Smooth muscle cell (in vitro differentiated cells): Measurements from ENCODE around the gene PCDHGB3. TPM values are rescaled to one million over a fixed set of nuclear protein-coding genes. Genes with fewer than 3 reads are reported as not detected.

ENCODE experiments used
- DNase-seq: peaks from one replicate; lab custom pipeline; 2025; ENCODE audit not compliant: unreplicated experiment; lab: John Stamatoyannopoulos, UW
- H2AFZ ChIP-seq: fragments of 200-600 bp; sonication (generic); 2 replicates; pipeline ENCODE4 v1.6.0; 2016; ENCODE audit warnings: antibody characterized with exemption, low read depth, mild to moderate bottlenecking
- H3F3A ChIP-seq: fragments of 200-600 bp; sonication (generic); 2 replicates; pipeline ENCODE4 v1.6.0; 2017; ENCODE audit warnings: antibody characterized with exemption, low read depth
- H3K27ac ChIP-seq: fragments of 200-600 bp; sonication (generic); 2 replicates; pipeline ENCODE4 v1.5.1; 2016; ENCODE audit warnings: low read depth, mild to moderate bottlenecking
- H3K27me3 ChIP-seq: fragments of 200-600 bp; sonication (generic); 2 replicates; pipeline ENCODE4 v1.6.1; 2016; ENCODE audit warnings: low read depth, mild to moderate bottlenecking
- H3K36me3 ChIP-seq: fragments of 200-600 bp; sonication (generic); 2 replicates; pipeline ENCODE4 v1.5.1; 2016; ENCODE audit warnings: low read depth
- H3K4me1 ChIP-seq: fragments of 200-600 bp; sonication (generic); 2 replicates; pipeline ENCODE4 v1.5.1; 2016; ENCODE audit warnings: low read depth
- H3K4me2 ChIP-seq: fragments of 200-600 bp; sonication (generic); 2 replicates; pipeline ENCODE4 v1.6.0; 2016; ENCODE audit warnings: mild to moderate bottlenecking
- H3K4me3 ChIP-seq: fragments of 200-600 bp; sonication (generic); 2 replicates; pipeline ENCODE4 v1.5.1; 2016; ENCODE audit warnings: mild to moderate bottlenecking
- H3K79me2 ChIP-seq: fragments of 200-600 bp; sonication (generic); 2 replicates; pipeline ENCODE4 v1.6.0; 2016; ENCODE audit warnings: low read depth, mild to moderate bottlenecking
- H3K9ac ChIP-seq: fragments of 200-600 bp; sonication (generic); 2 replicates; pipeline ENCODE4 v1.6.0; 2016; ENCODE audit warnings: low read depth
- H3K9me3 ChIP-seq: fragments of 200-600 bp; sonication (generic); replicated peaks from 2 replicates; pipeline ENCODE4 v1.5.1; 2016; ENCODE audit warnings: low read depth
- H4K20me1 ChIP-seq: fragments of 200-600 bp; sonication (generic); 2 replicates; pipeline ENCODE4 v1.6.0; 2016; ENCODE audit warnings: low read depth
- WGBS: methylation state at CpG from one replicate; pipeline ENCODE4 v1.1.7; 2016; ENCODE audit warnings: low lambda C conversion rate; 5-methylcytosine and 5-hydroxymethylcytosine counted together
- polyA plus RNA-seq: library from polyadenylated mRNA; unstranded; fragments of >200 nt; fragmentation: Nextera tagmentation; extraction: Ambion mirVana; gene quantifications from 2 replicates; pipeline ENCODE4 v1.2.1, GENCODE V29; 2016
- total RNA-seq: library from RNA; depleted of rRNA; stranded (reverse); fragments of >200 nt; gene quantifications from 2 replicates; pipeline ENCODE4 v1.2.3, GENCODE V29; 2014
- TF ChIP-seq, protein P1 (sequence below): fragments of 200-600 bp; sonication (generic); IDR thresholded peaks from 2 replicates; pipeline ENCODE4 v1.5.1; 2017; ENCODE audit warnings: borderline replicate concordance, mild to moderate bottlenecking, antibody characterized with exemption; ENCODE audit not compliant: insufficient read depth, poor library complexity, severe bottlenecking

PCDHGB3 gene
- total and polyA plus RNA-seq, 2 experiments from 2014 or later, result not detected

DNA sequence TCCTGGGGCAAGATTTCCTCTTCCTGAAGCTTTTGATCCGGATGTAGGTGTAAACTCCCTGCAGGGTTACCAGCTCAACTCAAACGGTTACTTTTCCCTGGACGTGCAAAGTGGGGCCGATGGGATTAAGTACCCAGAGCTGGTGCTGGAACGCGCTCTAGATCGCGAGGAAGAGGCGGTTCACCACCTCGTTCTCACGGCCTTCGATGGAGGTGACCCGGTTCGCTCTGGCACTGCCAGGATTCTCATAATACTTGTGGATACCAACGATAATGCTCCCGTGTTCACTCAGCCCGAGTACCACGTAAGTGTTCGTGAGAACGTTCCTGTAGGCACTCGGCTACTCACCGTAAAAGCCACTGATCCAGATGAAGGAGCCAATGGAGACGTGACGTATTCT is 14.4 kb upstream of the PCDHGB3 start:
- Histone ChIP-seq H4K20me1 (no peaks in the 10 kb centered on the region), H3K9me3 (peaks cover 6% of the 10 kb centered on the region), H3K79me2 (no peaks in the 10 kb centered on the region), H3K36me3 (no peaks in the 10 kb centered on the region), H3K4me3 (no peak overlapping the region), H3K9ac (no peak overlapping the region), H3K4me1 (no peaks in the 10 kb centered on the region), H3F3A (no peaks in the 10 kb centered on the region), H3K27ac (no peak overlapping the region), H2AFZ (no peak overlapping the region), H3K4me2 (no peak overlapping the region), H3K27me3 (no peaks in the 10 kb centered on the region)
- TF ChIP-seq, protein P1, sequence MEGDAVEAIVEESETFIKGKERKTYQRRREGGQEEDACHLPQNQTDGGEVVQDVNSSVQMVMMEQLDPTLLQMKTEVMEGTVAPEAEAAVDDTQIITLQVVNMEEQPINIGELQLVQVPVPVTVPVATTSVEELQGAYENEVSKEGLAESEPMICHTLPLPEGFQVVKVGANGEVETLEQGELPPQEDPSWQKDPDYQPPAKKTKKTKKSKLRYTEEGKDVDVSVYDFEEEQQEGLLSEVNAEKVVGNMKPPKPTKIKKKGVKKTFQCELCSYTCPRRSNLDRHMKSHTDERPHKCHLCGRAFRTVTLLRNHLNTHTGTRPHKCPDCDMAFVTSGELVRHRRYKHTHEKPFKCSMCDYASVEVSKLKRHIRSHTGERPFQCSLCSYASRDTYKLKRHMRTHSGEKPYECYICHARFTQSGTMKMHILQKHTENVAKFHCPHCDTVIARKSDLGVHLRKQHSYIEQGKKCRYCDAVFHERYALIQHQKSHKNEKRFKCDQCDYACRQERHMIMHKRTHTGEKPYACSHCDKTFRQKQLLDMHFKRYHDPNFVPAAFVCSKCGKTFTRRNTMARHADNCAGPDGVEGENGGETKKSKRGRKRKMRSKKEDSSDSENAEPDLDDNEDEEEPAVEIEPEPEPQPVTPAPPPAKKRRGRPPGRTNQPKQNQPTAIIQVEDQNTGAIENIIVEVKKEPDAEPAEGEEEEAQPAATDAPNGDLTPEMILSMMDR, result no peak
- DNase-seq, result no peak
- 96% methylated on average over 24 of the region's 24 CpGs for WGBS

DNA sequence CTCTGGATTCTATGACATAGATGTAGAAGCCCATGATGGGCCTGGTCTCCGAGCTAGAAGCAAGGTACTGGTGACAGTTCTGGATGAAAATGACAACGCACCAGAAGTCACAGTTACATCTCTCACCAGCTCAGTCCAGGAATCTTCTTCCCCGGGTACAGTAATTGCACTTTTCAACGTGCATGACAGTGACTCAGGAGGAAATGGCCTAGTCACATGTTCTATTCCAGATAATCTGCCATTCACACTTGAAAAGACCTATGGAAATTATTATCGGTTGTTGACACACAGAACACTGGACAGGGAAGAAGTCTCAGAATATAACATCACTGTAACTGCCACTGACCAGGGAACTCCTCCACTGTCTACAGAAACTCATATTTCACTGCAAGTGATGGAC is 13.9 kb upstream of the PCDHGB3 start:
- Histone ChIP-seq H3K79me2 (no peaks in the 10 kb centered on the region), H3K27me3 (no peaks in the 10 kb centered on the region), H3K4me2 (no peak overlapping the region), H3F3A (no peaks in the 10 kb centered on the region), H4K20me1 (no peaks in the 10 kb centered on the region), H3K9ac (no peak overlapping the region), H2AFZ (no peak overlapping the region), H3K36me3 (no peaks in the 10 kb centered on the region), H3K9me3 (peaks cover 6% of the 10 kb centered on the region), H3K4me3 (no peak overlapping the region), H3K4me1 (no peaks in the 10 kb centered on the region), H3K27ac (no peak overlapping the region)
- no peak for DNase-seq
- 84% methylated on average over 5 of the region's 5 CpGs for WGBS
- TF ChIP-seq, protein P1, result no peak

DNA sequence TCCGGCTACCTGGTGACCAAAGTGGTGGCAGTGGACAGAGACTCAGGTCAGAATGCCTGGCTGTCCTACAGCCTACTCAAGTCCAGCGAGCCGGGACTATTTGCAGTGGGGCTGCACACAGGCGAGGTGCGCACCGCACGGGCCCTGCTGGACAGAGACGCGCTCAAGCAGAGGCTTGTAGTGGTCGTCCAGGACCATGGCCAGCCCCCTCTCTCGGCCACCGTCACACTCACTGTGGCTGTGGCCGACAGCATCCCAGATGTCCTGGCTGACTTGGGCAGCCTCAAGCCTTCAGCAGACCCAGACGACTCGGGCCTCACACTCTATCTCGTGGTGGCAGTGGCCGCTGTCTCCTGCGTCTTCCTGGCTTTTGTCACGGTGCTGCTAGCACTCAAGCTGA is 13.1 kb upstream of the PCDHGB3 start:
- Histone ChIP-seq H3K4me1 (no peaks in the 10 kb centered on the region), H3K79me2 (no peaks in the 10 kb centered on the region), H3K27ac (no peak overlapping the region), H3F3A (no peaks in the 10 kb centered on the region), H3K4me2 (no peak overlapping the region), H3K4me3 (no peak overlapping the region), H3K27me3 (no peaks in the 10 kb centered on the region), H2AFZ (no peak overlapping the region), H3K36me3 (no peaks in the 10 kb centered on the region), H3K9me3 (peaks cover 6% of the 10 kb centered on the region), H4K20me1 (no peaks in the 10 kb centered on the region), H3K9ac (no peak overlapping the region)
- DNase-seq, result no peak
- TF ChIP-seq, protein P1, result no peak
- 89% methylated on average over 19 of the region's 19 CpGs for WGBS

DNA sequence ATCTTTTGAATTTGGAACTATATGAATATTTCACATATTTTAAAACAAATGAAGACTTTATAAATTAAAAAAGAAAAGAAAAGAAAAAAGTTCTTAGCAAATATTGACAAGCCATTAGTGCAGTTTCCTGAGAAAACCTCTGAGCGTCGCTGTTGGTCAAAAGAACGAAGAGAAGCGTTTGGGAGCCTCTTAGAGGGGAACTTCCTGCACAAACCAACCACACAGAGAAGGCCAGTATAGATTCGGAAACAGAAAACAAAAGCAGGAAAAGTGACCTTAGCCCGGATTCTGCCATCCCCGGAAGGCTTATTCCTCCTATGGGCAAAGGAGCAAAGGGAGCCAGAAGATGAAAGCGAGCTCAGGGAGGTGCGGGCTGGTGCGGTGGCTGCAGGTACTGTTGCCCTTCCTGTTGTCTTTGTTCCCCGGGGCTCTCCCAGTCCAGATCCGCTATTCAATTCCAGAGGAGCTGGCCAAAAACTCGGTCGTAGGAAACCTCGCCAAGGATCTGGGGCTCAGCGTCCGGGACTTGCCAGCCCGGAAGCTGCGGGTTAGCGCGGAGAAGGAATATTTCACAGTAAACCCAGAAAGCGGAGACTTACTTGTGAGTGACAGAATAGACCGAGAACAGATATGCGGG is 10.1 kb upstream of the PCDHGB3 start, which contains the start of gene PCDHGB2:
Gene PCDHGB2 (plus strand): TSS at position 205 of the 637 bp plus-strand sequence. CDS start 142 bp downstream, at position 347.
- Histone ChIP-seq H4K20me1 (no peaks in the 10 kb centered on the region), H3K4me2 (no peak within 1 kb of the TSS), H3K27ac (no peak within 1 kb of the TSS), H3K9ac (no peak within 1 kb of the TSS), H3K4me1 (no peaks in the 10 kb centered on the region), H3K79me2 (no peaks in the 10 kb centered on the region), H3K4me3 (no peak within 1 kb of the TSS), H3K27me3 (no peaks in the 10 kb centered on the region), H3F3A (no peaks in the 10 kb centered on the region), H3K36me3 (no peaks in the 10 kb centered on the region), H2AFZ (no peak within 1 kb of the TSS), H3K9me3 (peaks cover 6% of the 10 kb centered on the region)
- no peak for DNase-seq
- WGBS, result 82% methylated on average over 24 of the region's 24 CpGs
- TF ChIP-seq, protein P1, result peak; percentile 4
